GM06990 (cell line): ENCODE results near the gene PRELID1.

Experiments used
- DNase-seq: peaks from one replicate; pipeline ENCODE4 v3.0.0-alpha.2; 2011; ENCODE audit not compliant: insufficient read length; ENCODE audit errors: extremely low read depth
- H3K27me3 ChIP-seq: replicated peaks from 2 replicates; pipeline ENCODE4 v1.6.0; 2011; ENCODE audit warnings: low read length; ENCODE audit not compliant: control insufficient read depth, insufficient read depth
- H3K36me3 ChIP-seq: 2 replicates; pipeline ENCODE4 v1.5.1; 2011; ENCODE audit warnings: low read length; ENCODE audit not compliant: control insufficient read depth, insufficient read depth
- H3K4me3 ChIP-seq: replicated peaks from 2 replicates; pipeline ENCODE4 v1.5.1; 2011; ENCODE audit warnings: low read depth, mild to moderate bottlenecking, control low read depth, low read length
- CTCF ChIP-seq: IDR thresholded peaks from 2 replicates; pipeline ENCODE4 v1.5.1; 2011; ENCODE audit warnings: low read length, control low read depth, mild to moderate bottlenecking, inconsistent platforms; ENCODE audit not compliant: insufficient read depth, poor library complexity, severe bottlenecking

The PRELID1 gene

GRCh38 chr5:177334781-177335700 lies 31.4 kb downstream of the PRELID1 start:
- no peak for DNase-seq
- Histone ChIP-seq H3K27me3 (no peaks in the 10 kb centered on the region), H3K36me3 (peaks cover 64% of the 10 kb centered on the region), H3K4me3 (no peak overlapping the region)
- TF ChIP-seq CTCF, result no peak

GRCh38 chr5:177335701-177336065 lies 32.1 kb downstream of the PRELID1 start:
- Histone ChIP-seq H3K4me3 (no peak overlapping the region), H3K36me3 (peaks cover 59% of the 10 kb centered on the region), H3K27me3 (no peaks in the 10 kb centered on the region)
- TF ChIP-seq CTCF, result no peak
- no peak for DNase-seq

GRCh38 chr5:177336112-177336511 lies 32.5 kb downstream of the PRELID1 start:
- peak; percentile 49 for TF ChIP-seq CTCF
- H3K27me3 ChIP-seq, result no peaks in the 10 kb centered on the region
- DNase-seq, result no peak
- peaks cover 55% of the 10 kb centered on the region for H3K36me3 ChIP-seq
- no peak overlapping the region for H3K4me3 ChIP-seq

GRCh38 chr5:177336603-177337494 lies 33.2 kb downstream of the PRELID1 start:
- Histone ChIP-seq H3K36me3 (peaks cover 51% of the 10 kb centered on the region), H3K27me3 (no peaks in the 10 kb centered on the region), H3K4me3 (no peak overlapping the region)
- no peak for DNase-seq
- no peak for TF ChIP-seq CTCF

GRCh38 chr5:177338251-177339106 lies 34.9 kb downstream of the PRELID1 start:
- peaks cover 49% of the 10 kb centered on the region for H3K36me3 ChIP-seq
- H3K27me3 ChIP-seq, result no peaks in the 10 kb centered on the region
- H3K4me3 ChIP-seq, result no peak overlapping the region

More at GRCh38 chr5:177338251-177339106, 34.9 kb downstream of the PRELID1 start:
- TF ChIP-seq CTCF, result no peak
- no peak for DNase-seq
